Fibroblast of the aortic adventitia (primary cell): ENCODE measurements around the gene ELFN2. TPM values are rescaled to one million over a fixed set of nuclear protein-coding genes. Genes with fewer than 3 reads are reported as not detected.

Source experiments
- DNase-seq: peaks from one replicate; pipeline ENCODE4 v3.0.0-alpha.2; 2010; ENCODE audit warnings: low read depth
- H3K4me3 ChIP-seq: 2 replicates; pipeline ENCODE4 v1.5.1; 2011; ENCODE audit warnings: low read depth, mild to moderate bottlenecking, control low read depth, low read length, moderate library complexity
- total RNA-seq: library from RNA; depleted of rRNA; stranded (reverse); fragments of >200 nt; gene quantifications from 2 replicates; pipeline ENCODE4 v1.2.3, GENCODE V29; 2012; ENCODE audit warnings: low replicate concordance
- TF ChIP-seq, protein P1 (sequence below): IDR thresholded peaks from 2 replicates; pipeline ENCODE4 v1.5.1; 2011; ENCODE audit warnings: mild to moderate bottlenecking, low read length, control low read depth, inconsistent platforms; ENCODE audit not compliant: insufficient read depth

The ELFN2 gene
- total RNA-seq, 1 donor: 0.18 TPM

DNA sequence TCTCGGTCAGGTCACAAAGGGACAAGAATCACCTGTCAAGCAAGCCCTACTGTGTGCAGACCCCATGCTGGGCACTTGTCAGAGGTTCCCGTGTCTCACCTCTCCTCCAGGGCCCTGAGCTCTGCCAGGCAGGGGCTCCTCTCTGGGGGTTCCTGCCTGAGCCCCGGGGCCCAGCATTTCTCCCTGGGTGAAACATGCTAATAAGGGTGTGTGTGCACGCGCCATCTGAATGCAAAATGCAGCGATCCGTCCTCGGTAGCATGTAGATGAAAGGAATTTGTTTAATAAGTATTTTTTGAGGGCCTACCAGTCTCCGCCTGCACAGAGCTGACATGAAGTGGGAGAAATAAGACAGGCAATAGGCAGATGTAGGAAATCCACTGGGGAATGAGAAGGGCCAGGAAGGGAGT is 5.8 kb downstream of the ELFN2 start:
- no peak for DNase-seq
- TF ChIP-seq, protein P1, sequence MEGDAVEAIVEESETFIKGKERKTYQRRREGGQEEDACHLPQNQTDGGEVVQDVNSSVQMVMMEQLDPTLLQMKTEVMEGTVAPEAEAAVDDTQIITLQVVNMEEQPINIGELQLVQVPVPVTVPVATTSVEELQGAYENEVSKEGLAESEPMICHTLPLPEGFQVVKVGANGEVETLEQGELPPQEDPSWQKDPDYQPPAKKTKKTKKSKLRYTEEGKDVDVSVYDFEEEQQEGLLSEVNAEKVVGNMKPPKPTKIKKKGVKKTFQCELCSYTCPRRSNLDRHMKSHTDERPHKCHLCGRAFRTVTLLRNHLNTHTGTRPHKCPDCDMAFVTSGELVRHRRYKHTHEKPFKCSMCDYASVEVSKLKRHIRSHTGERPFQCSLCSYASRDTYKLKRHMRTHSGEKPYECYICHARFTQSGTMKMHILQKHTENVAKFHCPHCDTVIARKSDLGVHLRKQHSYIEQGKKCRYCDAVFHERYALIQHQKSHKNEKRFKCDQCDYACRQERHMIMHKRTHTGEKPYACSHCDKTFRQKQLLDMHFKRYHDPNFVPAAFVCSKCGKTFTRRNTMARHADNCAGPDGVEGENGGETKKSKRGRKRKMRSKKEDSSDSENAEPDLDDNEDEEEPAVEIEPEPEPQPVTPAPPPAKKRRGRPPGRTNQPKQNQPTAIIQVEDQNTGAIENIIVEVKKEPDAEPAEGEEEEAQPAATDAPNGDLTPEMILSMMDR: no peak
- H3K4me3 ChIP-seq: no peak overlapping the region

DNA sequence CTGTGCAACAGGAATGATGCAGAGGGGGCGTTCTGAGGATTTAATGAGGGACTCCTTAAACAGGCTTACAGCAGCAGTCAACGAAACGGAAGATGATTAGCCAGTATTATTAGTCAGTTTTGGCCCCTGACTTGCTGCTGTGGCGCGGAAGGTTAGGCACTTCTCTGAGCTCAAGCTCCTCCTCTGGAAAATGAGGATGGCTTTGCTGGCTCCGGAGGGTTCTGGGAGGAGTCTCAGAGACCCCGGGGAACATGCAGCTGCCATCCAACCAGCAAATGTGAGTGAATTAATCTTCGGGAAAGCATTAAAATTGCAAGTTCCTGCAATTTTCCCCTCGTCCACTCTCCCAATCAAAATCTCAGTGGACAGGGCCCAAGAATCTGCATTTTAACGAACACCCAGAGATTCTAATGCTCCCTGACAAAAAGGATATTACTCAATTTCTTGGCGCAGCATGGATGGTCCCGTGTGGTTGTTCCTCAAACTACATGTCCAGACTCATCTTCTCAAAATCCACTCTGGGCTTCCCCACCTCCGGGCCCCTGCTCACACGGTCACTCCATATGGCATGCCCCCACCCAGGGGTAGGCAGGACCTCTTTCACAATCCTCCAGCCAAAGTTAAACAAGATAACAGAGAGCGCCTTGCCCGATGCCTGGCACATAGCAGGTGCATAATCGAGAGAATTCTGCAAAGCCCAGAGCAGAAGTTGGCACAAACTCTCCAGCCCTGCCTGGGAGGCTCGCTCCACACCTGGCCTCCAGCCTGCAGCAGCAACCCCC is 6.4 kb downstream of the ELFN2 start:
- peak overlapping the region; percentile 42 for H3K4me3 ChIP-seq
- peak; percentile 18 for DNase-seq
- TF ChIP-seq, protein P1: no peak

DNA sequence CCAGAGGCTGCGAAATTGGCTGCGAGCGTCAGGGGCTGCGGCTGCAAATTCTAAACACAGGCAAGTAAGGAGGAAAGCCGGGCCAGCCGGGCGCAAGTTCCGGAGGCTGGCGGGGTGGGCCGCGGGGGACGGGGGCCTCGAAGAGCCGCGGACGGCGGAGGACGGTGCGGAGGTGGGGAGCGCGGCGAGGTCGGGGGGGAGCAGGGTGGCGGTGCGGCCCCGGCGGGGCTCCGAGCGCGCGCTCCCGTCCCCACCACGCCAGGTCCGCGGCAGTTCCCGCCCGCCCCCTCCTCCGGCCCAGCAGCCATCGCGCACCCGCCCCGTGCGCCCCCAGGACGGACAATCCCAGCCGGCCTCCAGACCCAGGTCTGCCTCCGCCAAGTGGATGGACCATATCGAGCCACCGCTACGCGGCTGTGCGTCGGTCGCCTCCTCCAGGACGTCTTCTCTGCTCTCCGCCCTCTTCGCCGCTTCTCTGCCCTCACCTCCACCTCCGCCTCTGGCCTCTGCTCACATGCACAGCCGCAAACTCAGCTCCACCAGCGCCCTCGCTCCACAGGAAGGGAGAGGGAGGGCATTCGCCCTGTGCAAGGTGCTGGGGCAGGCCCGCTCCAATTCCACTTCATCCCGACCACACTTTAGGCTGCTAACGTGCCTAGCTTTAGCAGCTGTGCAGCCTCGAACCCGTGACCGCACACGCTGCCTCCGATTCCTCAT is 7.2 kb downstream of the ELFN2 start:
- peak overlapping the region; percentile 42 for H3K4me3 ChIP-seq
- TF ChIP-seq, protein P1: no peak
- DNase-seq: no peak

DNA sequence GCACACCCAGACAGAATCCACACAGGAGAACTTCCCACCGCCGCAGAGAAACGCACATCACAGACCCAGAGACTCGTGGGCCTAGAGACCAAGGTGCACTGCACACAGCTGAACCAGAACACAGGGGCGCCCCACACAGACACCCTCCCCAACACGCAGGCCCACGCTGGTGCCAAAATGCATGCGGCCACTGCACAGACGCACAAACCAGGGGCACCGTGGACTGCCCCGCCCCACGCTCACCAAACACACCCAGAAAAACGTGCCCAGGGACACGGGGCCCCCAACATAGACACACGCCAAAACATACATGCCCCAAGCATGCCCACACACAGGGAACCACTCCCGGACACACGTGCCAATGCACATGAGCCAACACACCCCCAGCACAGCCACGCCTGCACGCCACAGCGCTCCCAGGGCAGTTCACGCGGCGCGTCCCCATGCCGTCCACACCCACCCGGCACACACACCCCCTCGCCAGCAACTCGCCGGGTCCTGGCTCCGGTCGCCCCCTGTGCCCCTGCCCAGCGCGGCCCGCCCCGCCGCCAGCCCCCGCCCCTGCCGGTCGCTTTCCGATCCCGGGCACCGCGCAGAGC is 7.8 kb downstream of the ELFN2 start:
- H3K4me3 ChIP-seq: peak overlapping the region; percentile 42
- DNase-seq: no peak
- TF ChIP-seq, protein P1: no peak

DNA sequence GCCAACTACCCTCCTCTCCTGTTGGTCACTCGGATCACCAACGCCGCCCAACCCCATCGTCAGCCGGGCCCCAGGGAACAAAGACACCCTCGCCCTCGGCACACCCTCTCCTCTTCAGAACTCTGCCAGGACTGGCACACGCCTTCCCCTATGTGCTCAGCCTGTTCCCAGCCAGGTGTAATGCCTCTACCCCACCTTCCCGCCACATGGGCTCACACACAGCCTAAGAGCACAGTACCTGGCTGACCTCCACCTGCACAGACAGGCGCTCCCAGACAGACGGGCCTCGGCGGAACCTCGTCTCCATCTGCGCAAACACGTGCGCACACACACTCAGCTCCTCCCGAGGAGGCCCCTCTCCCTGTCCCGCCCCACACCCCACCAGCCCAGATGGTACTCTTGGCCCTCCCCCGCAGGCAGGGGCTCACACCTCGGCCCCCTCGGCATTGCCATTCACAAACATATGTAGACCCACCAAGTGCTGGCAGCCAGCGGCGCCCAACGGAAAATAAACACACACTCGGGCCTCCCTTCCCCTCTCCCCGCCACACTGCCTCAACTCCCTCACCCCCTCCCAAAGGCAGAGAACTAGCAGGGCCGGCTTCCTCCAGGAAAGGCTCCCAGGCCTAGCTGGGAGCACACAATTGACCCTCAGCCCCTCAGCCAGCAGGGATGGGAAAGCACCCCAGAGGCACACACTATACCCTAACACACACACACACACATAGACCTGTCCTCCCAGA is 8.5 kb downstream of the ELFN2 start:
- H3K4me3 ChIP-seq: no peak overlapping the region
- no peak for DNase-seq
- TF ChIP-seq, protein P1: no peak

DNA sequence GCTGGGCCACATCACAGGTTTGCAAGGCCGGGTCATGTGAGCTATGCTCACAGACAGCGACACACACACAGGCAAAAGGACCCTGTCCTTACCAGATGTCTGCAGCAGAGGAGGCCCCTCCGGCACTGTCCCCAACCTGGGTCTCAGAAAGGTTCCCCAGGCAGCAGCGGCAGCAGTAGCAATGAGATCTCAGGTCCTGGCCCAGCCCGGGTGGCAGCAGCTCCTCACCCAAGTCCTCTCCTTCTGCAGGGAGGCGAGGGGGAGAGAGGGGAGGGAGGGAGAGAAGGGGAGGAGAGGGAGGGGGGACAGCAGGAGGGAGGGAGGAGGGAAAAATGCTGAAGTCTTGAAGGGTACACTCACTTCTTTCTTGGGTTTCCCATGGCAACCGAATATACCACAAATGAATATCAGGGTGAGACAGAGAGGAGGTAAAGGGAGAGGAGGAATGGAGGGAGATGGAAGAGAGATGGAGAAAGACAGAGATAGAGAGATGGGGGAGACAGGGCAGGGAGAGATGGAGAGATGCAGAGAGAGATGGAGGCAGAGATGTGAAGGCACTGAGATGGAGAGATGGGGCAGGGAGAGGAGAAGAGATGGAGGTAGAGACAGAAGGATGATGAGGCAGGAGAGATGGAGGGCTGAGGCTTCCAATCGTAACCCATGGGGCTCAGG is 9.5 kb downstream of the ELFN2 start:
- TF ChIP-seq, protein P1: no peak
- H3K4me3 ChIP-seq: no peak overlapping the region
- no peak for DNase-seq
